RPMI8226 (cell line): ENCODE measurements around the gene VAX1.
"Not testable (repeated sequence)": the region's sequence is repeated elsewhere in the genome, so short reads cannot be mapped to it uniquely, and the experiment has no call there.

Experiments
- DNase-seq: peaks from one replicate; pipeline ENCODE4 v3.0.0-alpha.2; 2015

The VAX1 gene

DNA sequence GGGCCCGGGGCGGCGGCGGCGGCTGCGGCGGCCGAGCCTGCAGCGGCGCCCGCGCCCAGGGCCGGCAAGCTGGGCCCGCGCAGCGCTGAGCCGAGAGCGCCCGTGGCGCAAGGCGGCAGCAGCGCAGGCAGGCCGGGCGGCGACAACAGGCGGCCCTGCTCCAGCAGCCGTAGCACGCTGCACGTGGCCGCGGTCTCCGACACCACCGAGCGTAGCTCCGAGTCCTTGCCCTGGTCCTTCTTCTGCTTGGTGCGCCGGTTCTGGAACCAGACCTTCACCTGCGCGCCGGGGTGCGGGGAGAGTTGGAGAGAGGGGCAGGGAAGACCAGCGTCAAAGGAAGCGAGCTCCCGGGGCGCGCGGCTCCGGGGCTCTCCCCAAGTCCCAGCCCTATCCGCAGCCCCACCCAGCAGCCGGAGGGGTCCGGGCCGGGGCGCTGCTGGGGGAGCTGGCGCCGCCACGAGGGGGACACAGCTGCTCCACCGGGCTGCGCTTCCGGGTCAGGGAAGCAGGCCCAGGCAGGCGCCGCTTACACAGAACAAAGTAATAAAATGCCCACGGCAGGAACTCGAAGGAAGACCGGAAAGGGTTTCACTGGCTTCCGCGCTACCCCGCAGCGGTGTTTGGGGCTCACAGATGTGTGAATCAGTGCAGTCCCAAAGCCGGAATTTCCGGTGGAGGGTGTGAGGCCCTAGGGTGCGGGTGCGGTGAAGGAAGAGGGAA is 3.6 kb downstream of the VAX1 start:
- no peak for DNase-seq

DNA sequence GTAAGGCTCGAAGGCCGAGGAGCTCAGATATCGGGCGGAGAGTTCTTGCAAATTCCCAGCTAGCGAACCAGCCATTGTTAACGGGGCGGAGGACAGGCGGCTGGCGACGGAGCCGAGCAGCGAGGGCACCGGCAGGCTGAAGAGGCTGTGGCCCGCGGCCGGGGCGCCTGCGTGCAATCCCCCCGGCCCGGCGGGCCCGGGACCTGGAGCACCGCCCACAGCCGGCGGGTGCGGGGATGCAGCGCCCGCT is 4.1 kb downstream of the VAX1 start:
- DNase-seq, result no peak

DNA sequence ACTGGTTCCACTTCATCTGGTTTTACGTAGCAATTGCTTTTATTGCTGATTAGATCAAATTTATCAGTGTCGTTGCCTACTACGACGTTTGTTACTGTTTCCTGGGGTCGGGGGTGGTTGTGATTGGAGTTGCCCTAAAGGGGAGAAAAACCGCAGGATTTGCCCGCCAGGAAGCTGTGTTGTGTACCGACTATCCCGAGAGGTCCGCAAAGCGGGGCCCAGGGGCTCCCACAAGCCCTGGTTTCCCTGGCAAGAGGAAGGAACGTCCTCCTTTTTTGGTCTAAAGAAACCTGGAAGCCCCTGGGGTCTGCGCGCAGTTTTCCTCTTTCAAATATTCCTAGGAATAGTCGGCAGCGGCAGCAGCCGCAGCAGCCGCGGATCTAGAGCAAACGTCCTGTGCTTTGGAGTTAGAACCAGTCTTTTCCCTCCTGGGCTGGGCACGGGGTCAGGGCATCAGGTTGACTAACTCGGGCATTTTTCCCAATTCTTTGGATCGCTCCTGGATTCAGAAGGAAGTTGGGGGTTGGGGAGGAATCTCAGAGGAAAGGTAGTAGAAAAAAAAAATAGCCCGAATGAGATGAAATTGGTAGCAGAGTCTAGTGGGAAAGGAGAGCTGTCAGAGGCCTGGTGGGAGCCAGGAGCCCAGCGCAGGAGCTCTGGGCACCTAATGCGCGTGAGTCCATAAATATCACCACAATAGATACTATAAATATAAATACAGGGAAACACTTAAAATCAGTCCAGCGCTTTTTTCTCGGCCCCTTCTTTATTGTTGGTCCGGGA is 4.6 kb downstream of the VAX1 start:
- no peak for DNase-seq

DNA sequence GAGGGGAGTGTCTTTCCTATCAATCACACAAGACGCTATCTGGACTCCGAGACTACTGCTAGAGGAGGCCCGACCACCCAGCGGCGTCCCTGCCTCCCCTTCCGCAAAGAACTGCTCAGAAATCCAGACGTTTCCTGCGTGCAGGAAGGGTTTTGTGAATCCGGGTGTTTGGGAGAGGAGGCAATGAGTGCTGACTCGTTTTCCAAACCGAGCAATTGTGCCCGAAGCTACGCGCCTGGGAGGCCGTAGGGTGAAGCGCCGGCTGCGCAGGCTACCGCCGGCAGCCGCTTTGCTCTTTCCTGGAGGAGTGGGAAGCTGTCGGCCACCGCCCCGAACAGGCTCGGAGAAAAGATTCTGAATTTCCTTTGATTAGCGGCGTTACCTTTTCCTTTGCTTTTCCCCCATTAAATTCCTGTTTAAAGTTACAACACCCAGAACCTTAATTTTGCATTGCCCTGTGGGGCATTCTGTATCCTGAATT is 5.3 kb downstream of the VAX1 start:
- DNase-seq, result no peak

DNA sequence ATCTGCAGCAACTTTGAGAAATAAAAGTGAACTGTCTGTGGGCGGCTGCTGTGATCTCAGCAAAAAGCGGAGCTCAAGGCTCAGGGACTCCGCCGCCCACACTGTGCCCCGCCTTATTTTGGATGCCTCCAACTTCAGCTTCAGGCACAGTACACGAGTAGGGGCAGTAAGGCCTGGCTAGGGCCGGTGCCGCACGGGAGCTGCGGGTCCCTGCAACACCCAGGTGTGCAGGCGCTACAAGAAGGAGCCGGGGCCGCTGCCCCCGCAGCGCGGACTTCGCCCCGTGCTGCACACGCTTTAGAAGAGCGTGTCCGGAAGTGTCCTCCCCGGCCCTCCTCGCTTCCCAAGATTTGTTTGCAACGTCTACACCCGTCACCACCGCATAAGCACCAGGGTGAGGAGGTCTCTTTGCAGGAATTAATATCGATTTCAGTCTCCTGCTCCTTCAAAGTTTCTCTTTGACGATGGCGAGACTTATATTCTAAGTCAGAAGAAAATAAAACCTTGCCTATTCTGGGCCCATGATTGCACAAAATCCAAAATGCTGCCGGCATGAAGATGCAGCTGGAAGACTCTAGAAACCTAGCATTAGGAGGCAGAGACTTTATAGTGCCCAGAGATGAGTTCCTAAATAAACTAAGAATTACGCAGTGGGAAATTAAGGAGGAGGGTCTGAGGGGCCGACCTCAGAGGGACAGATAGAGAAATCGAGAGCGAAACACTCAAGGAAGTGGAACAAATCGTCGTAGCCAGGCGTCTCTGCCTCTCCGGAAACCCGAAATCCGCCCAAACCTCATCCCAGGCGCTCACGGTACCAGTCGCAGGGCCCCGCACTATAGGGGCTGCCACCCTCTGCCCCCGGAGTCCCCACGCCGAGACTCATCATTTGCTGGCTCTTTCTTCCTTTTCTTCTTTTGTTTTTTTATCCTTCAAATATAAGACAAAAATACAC is 6.4 kb downstream of the VAX1 start:
- no peak for DNase-seq

DNA sequence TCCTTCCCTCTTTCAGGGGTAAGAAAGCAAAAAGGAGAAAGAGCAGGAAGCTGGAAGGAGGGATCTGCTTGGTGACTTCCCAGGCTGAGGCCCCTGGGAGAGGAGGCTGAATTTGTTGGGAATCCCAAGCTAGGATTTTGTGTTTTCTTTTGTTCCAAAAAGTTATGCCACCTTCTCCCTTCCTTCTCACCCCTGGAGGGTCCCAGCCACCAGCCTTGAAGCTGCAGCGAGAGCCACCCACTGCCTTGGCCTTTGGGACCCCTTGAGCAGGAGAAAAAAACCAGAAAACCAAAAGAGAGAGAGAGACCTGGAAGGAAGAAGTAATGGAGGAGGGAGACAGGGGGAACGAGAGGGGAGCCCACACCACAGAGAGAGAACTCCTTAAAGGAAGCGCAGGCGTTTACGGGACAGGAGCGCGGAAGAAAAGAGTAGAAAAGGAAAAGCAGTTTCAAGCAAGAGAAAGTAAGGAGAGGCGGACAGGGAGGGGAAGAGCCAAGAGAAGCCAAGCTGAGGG is 7.2 kb downstream of the VAX1 start:
- no peak for DNase-seq

DNA sequence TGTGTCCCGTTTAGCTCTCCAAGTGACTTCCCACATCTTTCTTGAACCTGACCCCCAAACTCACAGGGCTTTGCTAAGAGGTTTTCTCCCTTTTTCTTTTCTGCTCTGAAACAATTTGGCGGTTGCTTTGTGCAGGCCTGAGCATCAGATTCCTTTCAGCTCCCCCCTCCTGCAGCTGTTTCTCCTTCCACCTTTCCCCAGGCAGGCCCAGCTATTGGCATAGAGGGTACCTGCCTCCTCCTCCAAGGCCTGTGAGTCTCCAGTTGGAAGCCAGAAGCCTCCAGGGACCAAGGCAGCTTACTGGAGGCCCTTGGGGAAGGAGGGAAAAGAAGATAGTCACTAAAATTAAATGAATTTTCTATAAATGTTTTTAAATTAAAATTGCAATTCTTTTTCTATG is 7.7 kb downstream of the VAX1 start:
- no peak for DNase-seq

DNA sequence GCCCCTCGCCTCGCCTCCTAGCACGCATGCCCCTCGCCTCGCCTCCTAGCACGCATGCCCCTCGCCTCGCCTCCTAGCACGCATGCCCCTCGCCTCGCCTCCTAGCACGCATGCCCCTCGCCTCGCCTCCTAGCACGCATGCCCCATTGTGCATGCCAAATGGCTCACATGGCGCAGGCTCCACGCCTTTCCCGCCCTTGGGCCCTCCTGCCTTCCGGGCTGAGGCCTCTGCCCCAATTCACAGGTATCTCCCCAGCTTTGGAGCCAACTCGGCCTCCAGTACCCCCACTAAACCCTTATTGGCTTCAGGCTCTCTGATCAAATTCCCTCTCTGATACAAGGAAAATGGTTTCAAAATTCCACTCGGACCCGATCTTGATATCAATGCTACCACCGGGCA is 11.4 kb downstream of the VAX1 start:
- not testable (repeated sequence) for DNase-seq

DNA sequence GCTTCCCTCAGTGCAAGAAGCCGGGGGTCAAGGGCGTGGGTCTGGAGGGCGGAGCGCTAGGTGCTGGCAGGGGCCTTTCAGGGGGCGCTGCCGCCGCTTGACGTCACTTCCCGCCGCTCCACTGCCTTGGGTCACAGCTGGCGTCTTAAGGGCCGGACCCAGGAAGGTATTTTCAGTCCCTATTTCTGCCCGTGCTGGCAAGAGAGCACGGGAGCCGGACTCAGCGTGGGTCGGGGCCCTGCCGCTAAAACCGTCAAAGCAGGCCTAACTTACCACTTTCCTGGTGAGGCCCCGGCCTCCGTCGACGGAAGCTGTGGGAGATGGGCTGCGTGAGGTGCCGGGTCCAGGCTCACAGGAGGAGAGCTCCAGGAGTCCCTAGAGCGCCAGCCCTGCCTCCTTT is 12.0 kb downstream of the VAX1 start:
- DNase-seq, result no peak

DNA sequence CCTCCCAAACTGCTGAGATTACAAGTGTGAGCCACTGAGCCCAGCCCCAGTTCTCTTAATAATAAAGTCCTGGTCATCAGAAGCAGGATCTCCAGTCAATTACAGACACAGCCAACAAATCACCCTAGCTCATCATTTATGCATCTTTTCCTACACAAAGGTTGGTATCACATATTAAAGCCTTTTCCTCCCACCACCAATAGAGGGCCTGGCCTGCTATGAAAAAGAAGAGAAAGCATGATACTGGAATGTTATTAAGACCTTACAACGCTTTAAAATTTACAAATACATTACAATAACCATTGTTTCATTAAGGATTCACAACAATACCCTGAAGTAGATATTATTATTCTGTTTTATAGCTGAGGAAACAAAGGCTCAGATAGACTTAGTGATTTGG is 25.9 kb downstream of the VAX1 start:
- no peak for DNase-seq

DNA sequence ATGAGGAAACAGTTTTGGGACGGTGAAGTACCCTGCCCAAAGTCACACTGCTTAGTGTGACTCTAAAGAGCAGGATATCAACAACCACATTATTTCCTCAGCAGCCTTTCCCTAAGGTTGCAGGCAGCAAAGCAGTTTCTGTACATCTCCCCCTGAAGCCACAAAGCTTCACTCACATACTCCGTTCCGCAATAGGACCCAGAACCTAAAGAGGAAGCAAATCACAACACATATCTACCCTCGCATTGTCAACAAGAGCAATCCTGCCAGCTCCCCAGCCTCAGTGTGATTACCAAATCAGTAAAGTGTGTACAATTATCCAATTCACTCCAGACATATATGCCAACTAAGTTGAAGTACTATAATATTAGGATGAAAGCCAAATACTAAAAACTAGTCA is 30.8 kb downstream of the VAX1 start:
- DNase-seq, result no peak

DNA sequence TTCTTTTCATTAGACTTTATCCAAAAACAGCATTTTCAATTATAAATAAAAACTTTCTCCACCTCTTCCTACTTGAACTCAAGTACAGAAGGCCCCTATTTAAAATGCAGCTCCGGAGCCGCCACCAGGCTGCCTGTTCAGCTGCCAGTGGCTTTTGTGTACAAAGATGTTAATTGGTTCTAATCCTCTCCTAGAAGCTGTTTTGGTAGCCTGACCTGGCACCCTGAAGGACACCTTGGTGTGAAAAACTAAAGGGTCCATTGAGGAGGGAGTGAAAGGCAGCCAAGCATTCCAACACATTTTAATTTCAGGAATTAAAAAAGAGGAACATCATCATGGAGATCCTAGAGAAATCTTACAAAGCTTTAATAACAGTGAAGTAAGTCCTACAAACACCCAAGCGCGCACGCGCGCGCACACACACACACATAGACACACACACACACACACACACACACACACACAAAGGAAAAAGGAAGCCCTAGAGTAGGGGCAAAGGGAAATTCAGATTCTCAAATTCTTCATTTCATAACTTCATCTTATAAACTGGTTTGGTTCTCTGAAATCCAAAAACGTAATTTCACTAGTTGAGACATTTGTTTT is 41.4 kb downstream of the VAX1 start:
- no peak for DNase-seq

DNA sequence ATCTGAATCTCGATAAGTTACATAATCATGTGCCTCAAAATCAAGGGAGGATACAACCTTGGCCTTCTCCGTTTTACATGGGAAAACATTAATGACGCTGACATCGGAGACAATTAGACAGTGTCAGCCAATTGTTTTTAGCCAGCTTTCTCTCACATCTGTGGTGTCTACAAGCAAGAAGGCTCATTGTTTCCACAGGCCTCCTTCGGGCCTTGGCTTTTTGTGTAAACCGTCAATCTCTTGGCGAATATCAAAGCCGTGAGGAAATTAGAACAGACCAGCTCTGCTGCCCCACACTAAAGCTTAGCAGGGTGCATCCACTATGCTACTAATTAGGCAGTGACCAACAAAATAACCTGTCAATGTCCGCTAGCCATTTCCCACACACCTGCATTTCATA is 43.2 kb downstream of the VAX1 start:
- DNase-seq, result no peak

DNA sequence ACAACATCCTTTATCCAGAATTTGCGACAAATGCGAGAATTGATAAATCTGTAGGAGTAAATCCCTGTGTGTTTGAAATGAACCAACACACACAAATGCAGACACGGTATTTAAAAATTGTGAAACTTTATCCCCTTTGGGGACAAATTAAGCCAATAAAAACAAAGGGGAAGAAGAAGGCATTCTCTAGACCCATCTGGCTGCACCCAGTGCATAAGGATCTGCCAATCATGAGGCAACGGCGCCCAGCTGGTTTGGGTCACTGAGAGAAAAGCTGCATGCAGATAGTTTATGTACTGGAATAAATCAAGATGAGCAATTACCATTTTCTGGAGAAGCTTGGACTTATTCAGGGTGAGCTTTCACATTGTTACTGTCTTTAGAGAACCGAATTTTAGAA is 45.7 kb downstream of the VAX1 start:
- DNase-seq, result no peak

DNA sequence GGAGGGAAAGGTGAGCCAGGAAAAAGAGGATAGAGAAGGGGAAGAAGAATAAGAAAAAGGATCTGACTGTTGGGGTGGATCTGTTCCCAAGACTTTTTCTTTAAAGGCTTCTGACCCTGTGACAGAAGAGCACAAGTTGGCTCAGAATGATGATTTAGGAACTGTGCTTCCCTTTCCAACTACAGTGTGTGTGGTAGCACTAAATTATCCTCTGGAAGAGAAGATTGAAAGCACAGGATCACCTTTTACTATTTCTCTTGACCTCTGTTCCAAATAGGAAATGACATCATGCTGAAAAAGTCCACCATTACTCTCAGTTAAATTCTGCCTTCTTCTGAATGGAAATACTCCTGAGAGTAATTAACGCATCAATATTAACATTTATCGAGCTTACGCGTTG is 47.2 kb downstream of the VAX1 start:
- DNase-seq, result no peak

DNA sequence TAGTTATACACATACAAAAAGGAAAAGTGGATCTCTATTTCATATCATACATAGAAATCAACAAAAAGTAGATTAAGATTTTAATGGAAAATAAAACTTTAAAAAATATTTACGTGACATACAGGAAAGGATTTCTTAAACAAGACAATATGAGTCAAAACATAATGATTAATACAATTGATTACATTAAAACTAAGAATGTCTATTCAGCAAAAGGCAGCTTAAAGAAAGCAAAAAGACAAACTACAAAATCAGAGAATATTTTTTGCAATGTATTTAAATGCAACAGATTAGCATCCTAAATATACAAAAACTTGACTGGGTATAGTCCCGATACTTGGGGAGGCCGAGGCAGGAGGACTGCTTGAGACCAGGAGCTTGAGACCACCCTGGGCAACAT is 50.5 kb downstream of the VAX1 start:
- DNase-seq, result no peak

DNA sequence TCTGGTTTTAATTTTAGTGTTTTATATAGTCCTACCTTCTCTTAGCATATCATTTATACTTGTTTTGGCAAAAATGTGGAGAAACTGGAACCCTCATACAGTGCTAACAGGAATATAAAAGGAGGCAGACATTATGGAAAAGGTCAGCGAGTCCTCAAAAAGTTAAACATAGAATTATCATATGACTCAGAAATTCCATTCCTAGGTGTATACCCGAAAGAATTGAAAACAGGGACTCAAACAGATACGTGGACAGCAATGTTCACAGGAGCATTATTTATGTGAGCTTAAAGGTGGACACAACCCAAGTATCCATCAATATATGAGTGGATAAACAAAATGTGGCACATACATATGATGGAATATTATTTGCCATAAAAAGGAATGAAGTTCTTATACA is 51.5 kb downstream of the VAX1 start:
- no peak for DNase-seq

DNA sequence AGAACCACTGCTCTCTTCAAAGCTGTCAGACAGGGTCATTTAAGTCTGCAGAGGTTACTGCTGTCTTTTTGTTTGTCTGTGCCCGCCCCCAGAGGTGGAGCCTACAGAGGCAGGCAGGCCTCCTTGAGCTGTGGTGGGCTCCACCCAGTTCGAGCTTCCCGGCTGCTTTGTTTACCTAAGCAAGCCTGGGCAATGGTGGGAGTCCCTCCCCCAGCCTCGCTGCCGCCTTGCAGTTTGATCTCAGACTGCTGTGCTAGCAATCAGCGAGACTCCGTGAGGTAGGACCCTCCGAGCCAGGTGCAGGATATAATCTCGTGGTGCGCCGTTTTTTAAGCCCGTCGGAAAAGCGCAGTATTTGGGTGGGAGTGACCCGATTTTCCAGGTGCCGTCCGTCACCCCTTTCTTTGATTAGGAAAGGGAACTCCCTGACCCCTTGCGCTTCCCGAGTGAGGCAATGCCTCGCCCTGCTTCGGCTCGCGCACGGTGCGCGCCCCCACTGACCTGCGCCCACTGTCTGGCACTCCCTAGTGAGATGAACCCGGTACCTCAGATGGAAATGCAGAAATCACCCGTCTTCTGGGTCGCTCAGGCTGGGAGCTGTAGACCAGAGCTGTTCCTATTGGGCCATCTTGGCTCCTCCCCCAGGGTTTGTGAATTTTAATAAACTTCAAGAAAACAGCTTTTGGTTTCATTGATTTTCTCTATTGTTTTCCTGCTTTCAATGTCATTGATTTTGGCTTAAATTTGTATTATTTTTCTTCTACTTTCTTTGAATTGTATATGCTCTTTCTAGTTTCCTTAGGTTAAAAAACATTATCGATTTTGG is 53.4 kb downstream of the VAX1 start:
- not testable (repeated sequence) for DNase-seq
